Measurements from ENCODE around the gene LRP2. TPM values are rescaled to one million over a fixed set of nuclear protein-coding genes. Genes with fewer than 3 reads are reported as not detected.

LRP2 gene
- total and polyA plus RNA-seq, 2 of the 8 experiments (the other 6 are each of a cell fraction or from before 2014, with no cell fraction given), result 2.0 to 2.9 TPM

DNA sequence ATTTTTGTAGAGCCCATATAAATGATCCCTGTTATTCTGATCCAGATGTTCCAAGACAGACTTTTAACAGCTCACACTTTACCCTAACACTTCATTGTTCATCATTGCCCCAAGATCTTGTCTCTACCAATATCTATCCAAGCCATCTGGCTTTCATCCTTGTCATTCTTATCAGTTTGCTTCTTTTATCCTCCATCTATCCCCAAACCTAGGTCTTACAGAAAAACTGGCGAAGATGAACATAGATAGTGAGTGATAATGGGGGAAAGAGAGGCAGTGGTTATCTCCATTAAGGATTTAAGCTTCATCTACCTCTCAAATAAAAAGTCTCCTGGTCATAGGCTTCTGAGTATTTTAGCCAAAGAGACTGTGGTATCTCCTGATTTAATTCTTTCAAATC lies 203.5 kb downstream of the LRP2 start:
- Histone ChIP-seq H3K23me2 (ENCODE audit: low read depth, low read length) (no peaks in the 10 kb centered on the region), H3K27ac (ENCODE audit: low read depth, low read length) (no peak overlapping the region), H3K27me3 (replicated peaks in 1 of 4; ENCODE audit: control insufficient read depth in 3 of 4, extremely low read depth in 1 of 4, insufficient read depth in 3 of 4, low read length in 3 of 4) (no peaks in the 10 kb centered on the region), H2BK12ac (ENCODE audit: low read depth, low read length) (no peak overlapping the region), H4K20me1 (replicated peaks in 1 of 2; ENCODE audit: control insufficient read depth in 1 of 2, insufficient read depth in 2 of 2, low read length in 2 of 2) (no peaks in the 10 kb centered on the region), H4K91ac (replicated peaks; ENCODE audit: insufficient read length, low read length) (no peak overlapping the region), H3K4me1 (replicated peaks in 1 of 4; ENCODE audit: control insufficient read depth in 3 of 4, insufficient read depth in 4 of 4, low read length in 3 of 4) (no peaks in the 10 kb centered on the region), H3K4me2 (ENCODE audit: insufficient read depth in 1 of 2, low read depth in 2 of 2, low read length in 2 of 2) (no peak overlapping the region), H3K23ac (ENCODE audit: insufficient read length) (no peak overlapping the region), H3K79me1 (ENCODE audit: low read depth, low read length) (no peaks in the 10 kb centered on the region), H3K9ac (replicated peaks in 1 of 4; ENCODE audit: extremely low read depth in 1 of 4, low read depth in 3 of 4, low read length in 3 of 4) (no peak overlapping the region), H3K36me3 (ENCODE audit: control insufficient read depth in 2 of 4, insufficient read depth in 4 of 4, low read length in 3 of 4) (no peaks in the 10 kb centered on the region), H2BK120ac (replicated peaks; ENCODE audit: low read depth, low read length) (no peak overlapping the region), H4K8ac (ENCODE audit: extremely low read depth, insufficient read depth, low read length) (no peak overlapping the region), H3K14ac (ENCODE audit: insufficient read length) (no peak overlapping the region), H2AK5ac (ENCODE audit: low read depth, low read length) (no peak overlapping the region), H4K5ac (ENCODE audit: insufficient read length, low read depth, low read length) (no peak overlapping the region), H2BK5ac (ENCODE audit: low read depth, low read length) (no peak overlapping the region), H3K4ac (replicated peaks; ENCODE audit: insufficient read length, low read depth, low read length) (no peak overlapping the region), H2AFZ (ENCODE audit: low read length) (no peak overlapping the region), H2BK15ac (ENCODE audit: low read length) (no peak overlapping the region), H3K18ac (ENCODE audit: extremely low read depth, low read length) (no peak overlapping the region), H3K79me2 (ENCODE audit: control insufficient read depth in 1 of 2, insufficient read depth in 2 of 2, low read length in 2 of 2) (no peaks in the 10 kb centered on the region), H3K9me3 (ENCODE audit: insufficient read depth in 2 of 2, low read depth in 1 of 2, low read length in 1 of 2) (no peaks in the 10 kb centered on the region), H2BK20ac (ENCODE audit: low read length) (no peak overlapping the region), H3K4me3 (ENCODE audit: extremely low read depth in 1 of 4, insufficient read depth in 2 of 4, low read depth in 3 of 4, low read length in 4 of 4) (no peak overlapping the region), H3K56ac (replicated peaks; ENCODE audit: insufficient read length, low read depth, low read length) (no peak overlapping the region)
- CTCF ChIA-PET (ENCODE audit: partially characterized antibody), result interaction anchor here (0.7 to 1.0 kb wide), 2 partner anchors 27 to 886 kb away, joined by 3 read pairs; no protein-coding TSS in a partner anchor
- TF ChIP-seq FOSL1 (IDR thresholded peaks at IDR 0.05; ENCODE audit: insufficient read depth, low read depth, low read length) (no peak), CTCF (IDR thresholded peaks at IDR 0.05; ENCODE audit: control extremely low read depth in 1 of 3, insufficient read depth in 1 of 3, low read depth in 1 of 3, low read length in 3 of 3) (no peak), PHF8 (conservative IDR thresholded peaks at IDR 0.05; ENCODE audit: low read depth, low read length) (no peak), SP4 (IDR thresholded peaks at IDR 0.05; ENCODE audit: low read length) (no peak), SP2 (IDR thresholded peaks at IDR 0.05; ENCODE audit: low read length) (no peak), SIN3A (conservative IDR thresholded peaks at IDR 0.05 in 1 of 2, IDR thresholded peaks at IDR 0.05 in 1 of 2; ENCODE audit: low read depth in 1 of 2, low read length in 2 of 2) (no peak), HDAC6 (IDR thresholded peaks at IDR 0.05; ENCODE audit: low read depth, low read length) (no peak), GTF2F1 (IDR thresholded peaks at IDR 0.05; ENCODE audit: borderline replicate concordance, low read depth, low read length) (no peak)
- DNase-seq (ENCODE audit: low read depth in 1 of 2, low spot score in 2 of 2), result no peak
- 82% methylated on average over 1 of the region's 1 CpG; no CpG with 5 or more reads in 1 of the 2 experiments for WGBS, 2 experiments (ENCODE audit: extremely low coverage in 1 of 2, insufficient coverage in 1 of 2, insufficient read length in 1 of 2, insufficient replicate concordance in 2 of 2, low coverage in 1 of 2, low lambda C conversion rate in 2 of 2, missing lambda C conversion rate in 1 of 2)
- FAIRE-seq, result no peak
- POLR2A ChIA-PET (ENCODE audit: partially characterized antibody), result no interaction called here

Measured in H1 (cell line).